ENCODE measurements around the gene ADAMTSL2.

Gene ADAMTSL2

GRCh38 chr9:133585481-133586351 is 51.2 kb downstream of the ADAMTSL2 start:
- peaks cover 21% of the 10 kb centered on the region for H3K4me1 ChIP-seq (ENCODE audit: control insufficient read depth, insufficient read depth, low read length)
- no peak overlapping the region for H3K9ac ChIP-seq (ENCODE audit: low read depth, low read length)
- no peaks in the 10 kb centered on the region; the same call in 1 of the 2 replicates for H3K27me3 ChIP-seq (ENCODE audit: control insufficient read depth, insufficient read depth, low read length)
- H3K36me3 ChIP-seq (ENCODE audit: control insufficient read depth, insufficient read depth, low read length) = no peaks in the 10 kb centered on the region
- H3K9me3 ChIP-seq (ENCODE audit: control insufficient read depth, insufficient read depth, low read length) = no peaks in the 10 kb centered on the region
- H3K4me3 ChIP-seq (ENCODE audit: low read depth, low read length) = no peak overlapping the region
- H3K27ac ChIP-seq (ENCODE audit: low read depth, low read length) = no peak overlapping the region

GRCh38 chr9:133587051-133587450 is 52.5 kb downstream of the ADAMTSL2 start:
- Histone ChIP-seq H3K4me1 (ENCODE audit: control insufficient read depth, insufficient read depth, low read length) (peaks cover 17% of the 10 kb centered on the region), H3K27ac (ENCODE audit: low read depth, low read length) (no peak overlapping the region), H3K27me3 (ENCODE audit: control insufficient read depth, insufficient read depth, low read length) (no peaks in the 10 kb centered on the region), H3K9me3 (ENCODE audit: control insufficient read depth, insufficient read depth, low read length) (no peaks in the 10 kb centered on the region), H3K4me3 (ENCODE audit: low read depth, low read length) (no peak overlapping the region), H3K9ac (ENCODE audit: low read depth, low read length) (no peak overlapping the region), H3K36me3 (ENCODE audit: control insufficient read depth, insufficient read depth, low read length) (no peaks in the 10 kb centered on the region)

- Histone ChIP-seq H3K36me3 (ENCODE audit: control insufficient read depth, insufficient read depth, low read length) (no peaks in the 10 kb centered on the region), H3K27me3 (ENCODE audit: control insufficient read depth, insufficient read depth, low read length) (no peaks in the 10 kb centered on the region), H3K27ac (ENCODE audit: low read depth, low read length) (no peak overlapping the region), H3K4me3 (ENCODE audit: low read depth, low read length) (no peak overlapping the region), H3K9ac (ENCODE audit: low read depth, low read length) (no peak overlapping the region), H3K9me3 (ENCODE audit: control insufficient read depth, insufficient read depth, low read length) (no peaks in the 10 kb centered on the region), H3K4me1 (ENCODE audit: control insufficient read depth, insufficient read depth, low read length) (peaks cover 15% of the 10 kb centered on the region)
Measured at GRCh38 chr9:133587466-133587865, 53.0 kb downstream of the ADAMTSL2 start.

GRCh38 chr9:133589454-133590227 is 55.1 kb downstream of the ADAMTSL2 start:
- H3K4me3 ChIP-seq (ENCODE audit: low read depth, low read length) = no peak overlapping the region
- no peaks in the 10 kb centered on the region for H3K36me3 ChIP-seq (ENCODE audit: control insufficient read depth, insufficient read depth, low read length)
- no peak overlapping the region for H3K27ac ChIP-seq (ENCODE audit: low read depth, low read length)
- peaks cover 10% of the 10 kb centered on the region for H3K4me1 ChIP-seq (ENCODE audit: control insufficient read depth, insufficient read depth, low read length)
- H3K27me3 ChIP-seq (ENCODE audit: control insufficient read depth, insufficient read depth, low read length) = no peaks in the 10 kb centered on the region
- H3K9me3 ChIP-seq (ENCODE audit: control insufficient read depth, insufficient read depth, low read length) = no peaks in the 10 kb centered on the region
- no peak overlapping the region for H3K9ac ChIP-seq (ENCODE audit: low read depth, low read length)

GRCh38 chr9:133590231-133590855 is 55.8 kb downstream of the ADAMTSL2 start:
- Histone ChIP-seq H3K4me3 (ENCODE audit: low read depth, low read length) (no peak overlapping the region), H3K27ac (ENCODE audit: low read depth, low read length) (no peak overlapping the region), H3K36me3 (ENCODE audit: control insufficient read depth, insufficient read depth, low read length) (no peaks in the 10 kb centered on the region), H3K9ac (ENCODE audit: low read depth, low read length) (no peak overlapping the region), H3K27me3 (ENCODE audit: control insufficient read depth, insufficient read depth, low read length) (no peaks in the 10 kb centered on the region), H3K9me3 (ENCODE audit: control insufficient read depth, insufficient read depth, low read length) (no peaks in the 10 kb centered on the region), H3K4me1 (ENCODE audit: control insufficient read depth, insufficient read depth, low read length) (peaks cover 6% of the 10 kb centered on the region; the same call in 1 of the 2 replicates)

- Histone ChIP-seq H3K9ac (ENCODE audit: low read depth, low read length) (no peak overlapping the region), H3K9me3 (ENCODE audit: control insufficient read depth, insufficient read depth, low read length) (no peaks in the 10 kb centered on the region; the same call in 1 of the 2 replicates), H3K27me3 (ENCODE audit: control insufficient read depth, insufficient read depth, low read length) (no peaks in the 10 kb centered on the region), H3K4me1 (ENCODE audit: control insufficient read depth, insufficient read depth, low read length) (no peaks in the 10 kb centered on the region), H3K4me3 (ENCODE audit: low read depth, low read length) (no peak overlapping the region), H3K27ac (ENCODE audit: low read depth, low read length) (no peak overlapping the region), H3K36me3 (ENCODE audit: control insufficient read depth, insufficient read depth, low read length) (no peaks in the 10 kb centered on the region)
Measured at GRCh38 chr9:133591116-133591910, 56.8 kb downstream of the ADAMTSL2 start.

- no peak overlapping the region for H3K4me3 ChIP-seq (ENCODE audit: low read depth, low read length)
- H3K36me3 ChIP-seq (ENCODE audit: control insufficient read depth, insufficient read depth, low read length) = no peaks in the 10 kb centered on the region
- H3K4me1 ChIP-seq (ENCODE audit: control insufficient read depth, insufficient read depth, low read length) = no peaks in the 10 kb centered on the region
- H3K9me3 ChIP-seq (ENCODE audit: control insufficient read depth, insufficient read depth, low read length) = peaks cover 2% of the 10 kb centered on the region; the same call in 1 of the 2 replicates
- no peaks in the 10 kb centered on the region for H3K27me3 ChIP-seq (ENCODE audit: control insufficient read depth, insufficient read depth, low read length)
- H3K27ac ChIP-seq (ENCODE audit: low read depth, low read length) = no peak overlapping the region
- no peak overlapping the region for H3K9ac ChIP-seq (ENCODE audit: low read depth, low read length)
Measured at GRCh38 chr9:133591985-133592384, 57.5 kb downstream of the ADAMTSL2 start.

- Histone ChIP-seq H3K4me3 (ENCODE audit: low read depth, low read length) (no peak overlapping the region), H3K9me3 (ENCODE audit: control insufficient read depth, insufficient read depth, low read length) (peaks cover 7% of the 10 kb centered on the region; the same call in 1 of the 2 replicates), H3K27me3 (ENCODE audit: control insufficient read depth, insufficient read depth, low read length) (no peaks in the 10 kb centered on the region), H3K9ac (ENCODE audit: low read depth, low read length) (no peak overlapping the region), H3K4me1 (ENCODE audit: control insufficient read depth, insufficient read depth, low read length) (no peaks in the 10 kb centered on the region), H3K36me3 (ENCODE audit: control insufficient read depth, insufficient read depth, low read length) (no peaks in the 10 kb centered on the region), H3K27ac (ENCODE audit: low read depth, low read length) (no peak overlapping the region)
Measured at GRCh38 chr9:133592731-133593409, 58.4 kb downstream of the ADAMTSL2 start.

GRCh38 chr9:133593587-133594253 is 59.2 kb downstream of the ADAMTSL2 start:
- Histone ChIP-seq H3K36me3 (ENCODE audit: control insufficient read depth, insufficient read depth, low read length) (no peaks in the 10 kb centered on the region), H3K27me3 (ENCODE audit: control insufficient read depth, insufficient read depth, low read length) (no peaks in the 10 kb centered on the region), H3K27ac (ENCODE audit: low read depth, low read length) (no peak overlapping the region), H3K9ac (ENCODE audit: low read depth, low read length) (no peak overlapping the region), H3K4me1 (ENCODE audit: control insufficient read depth, insufficient read depth, low read length) (no peaks in the 10 kb centered on the region), H3K9me3 (ENCODE audit: control insufficient read depth, insufficient read depth, low read length) (peaks cover 7% of the 10 kb centered on the region; the same call in 1 of the 2 replicates), H3K4me3 (ENCODE audit: low read depth, low read length) (no peak overlapping the region)

All from HUES48 (cell line).